Ovary (tissue), 9 donors: ENCODE data around the gene RNF146. TPM values are rescaled to one million over a fixed set of nuclear protein-coding genes. Genes with fewer than 3 reads are reported as not detected.
A peak's percentile ranks its signal among the peaks of the same experiment; 100 is the strongest.

Source experiments
- DNase-seq, 5 donors: peaks; one replicate each; pipeline ENCODE4 v3.0.0-alpha.2; 2019 to 2020
- H3K27ac ChIP-seq, 2 donors: fragments of 200-600 bp; one replicate each; pipeline versions ENCODE4 v1.5.1 to v1.8.0; 2019 to 2022
- H3K27me3 ChIP-seq: fragments of 200-600 bp; one replicate; pipeline ENCODE4 v1.8.0; 2022
- H3K36me3 ChIP-seq: fragments of 200-600 bp; sonication (generic); one replicate; pipeline ENCODE4 v1.5.1; 2019
- H3K4me1 ChIP-seq: one replicate; pipeline ENCODE4 v1.8.1; 2013; ENCODE audit warnings: mild to moderate bottlenecking, moderate library complexity; ENCODE audit not compliant: insufficient read depth
- H3K4me3 ChIP-seq: fragments of 200-600 bp; sonication (generic); one replicate; pipeline ENCODE4 v1.5.1; 2017
- H3K9me3 ChIP-seq, 2 donors: fragments of 200-600 bp in 1 of 2; sonication (generic) in 1 of 2; one replicate each; pipeline versions ENCODE4 v1.5.1 to v1.8.1; 2013 to 2019; ENCODE audit warnings: mild to moderate bottlenecking in 1 of 2, moderate library complexity in 1 of 2
- CTCF ChIP-seq, 3 donors: fragments of 450-650 bp in 2 of 3; fragments of 200-600 bp in 1 of 3; IDR thresholded peaks; one replicate each; pipeline versions ENCODE4 v1.5.1 to v1.8.0; 2016 to 2022; ENCODE audit warnings: antibody characterized with exemption in 3 of 3, mild to moderate bottlenecking in 1 of 3
- EP300 ChIP-seq: sonication (generic); formaldehyde crosslinking; IDR thresholded peaks from one replicate; pipeline ENCODE4 v1.6.1; 2017; ENCODE audit warnings: antibody characterized with exemption
- POLR2A ChIP-seq: fragments of 450-650 bp; IDR thresholded peaks from one replicate; pipeline ENCODE4 v1.6.1; 2017; ENCODE audit warnings: antibody characterized with exemption, mild to moderate bottlenecking, moderate library complexity
- WGBS, 3 donors: extraction: QIAGEN DNeasy Blood & Tissue Kit in 1 of 3; methylation state at CpG; one replicate each; pipeline versions ENCODE4 v1.1.5 to v1.1.7; 2013 to 2017; 5-methylcytosine and 5-hydroxymethylcytosine counted together
- intact Hi-C, 4 donors: fragments of 100-400 bp; cut with DNase I; formaldehyde crosslinking; loops; one replicate each; pipeline versions ENCODE4 v1.11.0 to v1.15.1; 2022 to 2023
- polyA plus RNA-seq, 2 donors: library from polyadenylated mRNA; stranded (reverse); fragments of 200-250 nt in 1 of 2; fragments of 350-450 nt in 1 of 2; fragmentation: Illumina TruSeq in 1 of 2; extraction: RNeasy Lipid Tissue Mini Kit (QIAGEN cat#74804) in 1 of 2; gene quantifications; one replicate each; pipeline ENCODE4 v1.2.3, GENCODE V29; 2013 to 2014
- total RNA-seq, 7 donors: library from RNA; depleted of rRNA in 2 of 7; stranded (reverse); fragments of >200 nt in 2 of 7; fragmentation: NEBNext Ultra II Directional in 3 of 7; extraction: Animal tissue kit (Norgen Biotek cat#: 25700) in 3 of 7; gene quantifications; one replicate each; pipeline versions ENCODE4 v1.1.0 to v1.2.4, GENCODE V29; 2016 to 2023
- donor health status: DM: no; HTN: no; CAD: no; lungs with moderate emphysema.
- donor health status: DM: no; HTN: no; CAD: no.
- donor health status: Bipolar disorder and iron deficiency.
- donor health status: DM: yes; HTN: yes; CAD: no.
- donor health status: DM: no; HTN: no; CAD: no.
- donor health status: DM: yes; HTN: yes; CAD: no.

Gene RNF146
- total and polyA plus RNA-seq, 9 donors: 42.2 to 55.8 (median 45.8) TPM

GRCh38 chr6:127255286-127255685, 11.4 kb upstream of the RNF146 start:
- Histone ChIP-seq H3K36me3 (no peaks in the 10 kb centered on the region), H3K27ac (no peak overlapping the region), H3K27me3 (no peaks in the 10 kb centered on the region), H3K4me1 (no peaks in the 10 kb centered on the region), H3K9me3 (no peaks in the 10 kb centered on the region), H3K4me3 (no peak overlapping the region)
- TF ChIP-seq POLR2A (no peak), CTCF (IDR thresholded peaks at IDR 0.05) (no peak), EP300 (no peak)
- DNase-seq: no peak
- 92 to 95% (median 92%) methylated on average over 6 of the region's 6 CpGs for WGBS, 3 donors
- intact Hi-C loops: no loop called here

GRCh38 chr6:127262896-127263295, 3.8 kb upstream of the RNF146 start:
- DNase-seq: no peak
- Histone ChIP-seq H3K4me1 (no peaks in the 10 kb centered on the region), H3K36me3 (no peaks in the 10 kb centered on the region), H3K27me3 (no peaks in the 10 kb centered on the region), H3K27ac (no peak overlapping the region), H3K4me3 (no peak overlapping the region), H3K9me3 (no peaks in the 10 kb centered on the region)
- 80 to 90% (median 86%) methylated on average over 1 of the region's 1 CpG for WGBS, 3 donors
- intact Hi-C loops: no loop called here
- TF ChIP-seq POLR2A (no peak), EP300 (no peak), CTCF (IDR thresholded peaks at IDR 0.05) (no peak)

- Histone ChIP-seq H3K27ac (no peak overlapping the region), H3K27me3 (no peaks in the 10 kb centered on the region), H3K9me3 (no peaks in the 10 kb centered on the region), H3K36me3 (no peaks in the 10 kb centered on the region), H3K4me1 (no peaks in the 10 kb centered on the region), H3K4me3 (no peak overlapping the region)
- 57 to 70% (median 60%) methylated on average over 4 of the region's 4 CpGs for WGBS, 3 donors
- intact Hi-C loops: no loop called here
- TF ChIP-seq EP300: no peak
- no peak for TF ChIP-seq CTCF (IDR thresholded peaks at IDR 0.05)
- no peak for TF ChIP-seq POLR2A
- DNase-seq: no peak
Observed at GRCh38 chr6:127263481-127263880, 3.2 kb upstream of the RNF146 start.

- Histone ChIP-seq H3K4me3 (peak overlapping the region; percentile 98), H3K36me3 (no peaks in the 10 kb centered on the region), H3K4me1 (peaks cover 1% of the 10 kb centered on the region), H3K9me3 (no peaks in the 10 kb centered on the region), H3K27me3 (no peaks in the 10 kb centered on the region), H3K27ac (peak overlapping the region; percentile 99)
- WGBS, 3 donors: 0 to 1% (median 0%) methylated on average over 31 to 64 of the region's 64 CpGs
- no peak for TF ChIP-seq EP300
- peak; percentile 94 for TF ChIP-seq POLR2A
- no peak for TF ChIP-seq CTCF (IDR thresholded peaks at IDR 0.05)
- intact Hi-C loops: no loop called here
- DNase-seq: peak in 3 of 5 donors; percentile 48 to 78 (median 54)
Observed at GRCh38 chr6:127266892-127267645, 405 bp downstream of the RNF146 start.
